DMS153 treated with DMSO at 0.1 percent for 48 hours (cell line): ENCODE results near the gene ABCA4.
"Not testable (repeated sequence)": the region's sequence is repeated elsewhere in the genome, so short reads cannot be mapped to it uniquely, and the experiment has no call there.

Source experiments
- DNase-seq: peaks from one replicate; lab custom pipeline; 2025; ENCODE audit not compliant: unreplicated experiment; lab: John Stamatoyannopoulos, UW

ABCA4 gene

GRCh38 chr1:94011129-94011528 is 109.8 kb downstream of the ABCA4 start:
- DNase-seq = no peak

- no peak for DNase-seq
Measured at GRCh38 chr1:94009304-94009703, 111.6 kb downstream of the ABCA4 start.

GRCh38 chr1:94006604-94007003 is 114.3 kb downstream of the ABCA4 start:
- no peak for DNase-seq

- DNase-seq = no peak
Measured at GRCh38 chr1:94004924-94005323, 116.0 kb downstream of the ABCA4 start.

- no peak for DNase-seq
Measured at GRCh38 chr1:94002046-94002787, 118.7 kb downstream of the ABCA4 start.

GRCh38 chr1:94001397-94002045 is 119.4 kb downstream of the ABCA4 start:
- no peak for DNase-seq

DNA sequence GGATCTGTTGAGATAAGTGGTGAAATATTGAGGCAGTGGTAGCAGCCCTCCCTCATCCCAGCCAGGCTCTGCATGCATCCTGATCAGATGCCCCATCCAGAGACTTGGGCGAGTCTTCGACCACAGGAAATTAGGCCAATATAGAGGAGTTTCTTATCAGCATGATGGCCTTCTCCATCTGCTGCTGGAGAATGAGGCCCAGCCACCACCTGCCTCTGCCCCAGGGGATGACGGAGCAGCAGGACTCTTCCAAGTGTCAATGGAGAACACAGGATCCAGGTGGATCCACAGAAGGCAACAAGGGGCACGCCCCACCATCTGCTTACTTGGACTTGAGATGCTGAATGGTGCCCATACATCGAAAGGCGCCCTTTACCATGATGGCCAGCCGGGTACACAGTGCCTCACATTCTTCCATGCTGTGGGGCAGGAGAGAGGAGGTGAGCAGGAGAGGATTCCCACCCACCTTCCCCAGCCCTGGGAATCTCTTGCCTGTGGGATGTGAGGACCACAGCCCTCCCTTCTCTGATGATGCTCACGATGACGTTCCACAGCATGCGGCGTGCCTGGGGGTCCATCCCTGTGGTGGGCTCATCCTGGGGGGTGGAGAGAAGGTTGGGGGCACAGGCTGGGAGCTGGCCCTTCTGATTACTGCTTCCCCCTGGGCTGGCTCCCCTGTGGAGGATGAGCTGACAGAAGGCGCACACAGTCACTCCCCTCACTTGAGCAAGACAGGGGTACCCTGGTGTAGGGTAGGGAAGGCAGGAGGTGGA is 120.3 kb downstream of the ABCA4 start:
- no peak for DNase-seq

DNA sequence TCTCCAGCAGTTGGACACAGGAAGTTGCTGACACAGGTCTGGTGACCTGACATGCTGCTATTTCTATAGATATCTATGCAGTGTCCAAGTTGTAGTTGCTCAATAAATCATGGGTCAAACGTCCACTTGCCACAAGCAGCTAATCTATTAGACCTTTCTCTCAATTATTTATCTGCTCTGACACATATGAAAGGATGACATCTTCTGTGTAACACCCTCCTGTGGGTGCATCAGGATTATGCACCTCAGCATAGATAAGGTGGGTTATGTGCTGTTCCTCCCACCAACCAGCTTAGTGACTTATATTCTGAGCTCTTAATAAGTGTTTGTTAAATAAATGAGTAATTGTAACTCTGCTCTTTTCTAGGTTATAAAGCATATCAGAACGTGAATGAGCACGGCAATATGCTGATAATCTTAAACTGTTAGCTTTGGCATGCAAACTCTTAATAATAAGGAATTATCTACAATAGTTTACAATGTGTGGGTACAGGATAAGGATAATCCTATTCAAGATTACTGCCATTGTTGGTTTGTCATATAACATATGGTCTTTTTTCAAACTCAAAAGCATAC is 121.0 kb downstream of the ABCA4 start:
- DNase-seq = no peak

DNA sequence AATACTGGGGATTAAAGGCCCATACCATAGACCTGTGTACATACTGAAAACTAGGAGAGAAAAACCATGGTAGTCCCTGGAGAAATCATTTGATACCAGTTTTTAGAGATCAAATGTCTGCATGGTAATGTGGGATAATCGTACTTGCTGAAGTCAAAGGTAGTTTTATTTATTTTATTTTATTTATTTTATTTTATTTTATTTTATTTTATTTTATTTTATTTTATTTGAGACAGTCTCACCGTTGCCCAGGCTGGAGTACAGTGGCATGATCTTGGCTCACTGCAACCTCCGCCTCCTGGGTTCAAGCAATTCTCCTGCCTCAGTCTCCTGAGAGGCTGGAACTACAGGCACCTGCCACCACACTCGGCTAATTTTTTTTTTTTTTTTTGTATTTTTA is 122.4 kb downstream of the ABCA4 start:
- DNase-seq = not testable (repeated sequence)

GRCh38 chr1:93997756-93998155 is 123.2 kb downstream of the ABCA4 start:
- no peak for DNase-seq

GRCh38 chr1:93995837-93996536 is 125.0 kb downstream of the ABCA4 start:
- no peak for DNase-seq

DNA sequence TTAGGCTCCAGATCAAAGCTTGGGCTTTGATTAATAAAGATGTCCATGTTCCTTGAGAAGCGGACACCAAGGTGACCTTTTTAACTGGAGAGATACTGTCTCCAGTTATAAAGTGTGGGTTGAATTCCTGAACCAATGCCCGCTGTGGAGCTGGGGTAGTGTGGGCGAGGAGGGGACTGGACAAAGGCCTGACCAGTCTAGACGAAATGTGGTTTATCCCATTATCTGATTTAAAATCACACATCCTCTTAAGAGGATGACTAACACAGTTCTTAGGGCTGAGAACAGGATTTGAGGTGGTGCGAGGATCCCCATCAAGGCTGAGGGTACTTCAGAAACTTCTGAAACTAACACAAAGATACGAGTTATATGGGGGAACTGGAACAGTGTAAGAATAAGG is 127.2 kb downstream of the ABCA4 start:
- no peak for DNase-seq

- DNase-seq = no peak
Measured at GRCh38 chr1:93992954-93993353, 128.0 kb downstream of the ABCA4 start.

DNA sequence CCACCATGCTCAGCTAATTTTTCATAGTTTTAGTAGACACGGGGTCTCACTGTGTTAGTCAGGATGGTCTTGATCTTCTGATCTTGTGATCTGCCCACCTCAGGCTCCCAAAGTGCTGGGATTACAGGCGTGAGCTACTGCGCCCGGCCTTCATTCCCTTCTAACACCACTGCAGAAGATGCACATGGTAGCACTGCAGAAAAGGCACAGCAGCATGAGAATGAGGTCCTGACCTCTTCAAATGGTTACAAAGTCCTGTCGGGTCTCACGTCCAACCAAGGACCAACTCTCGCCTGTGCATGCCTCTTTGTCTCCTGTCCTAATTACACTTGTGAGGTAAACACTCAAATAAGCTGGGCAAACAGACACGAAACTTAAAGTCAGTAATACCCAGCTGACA is 128.8 kb downstream of the ABCA4 start:
- DNase-seq = no peak

- no peak for DNase-seq
Measured at GRCh38 chr1:93991271-93991670, 129.7 kb downstream of the ABCA4 start.

DNA sequence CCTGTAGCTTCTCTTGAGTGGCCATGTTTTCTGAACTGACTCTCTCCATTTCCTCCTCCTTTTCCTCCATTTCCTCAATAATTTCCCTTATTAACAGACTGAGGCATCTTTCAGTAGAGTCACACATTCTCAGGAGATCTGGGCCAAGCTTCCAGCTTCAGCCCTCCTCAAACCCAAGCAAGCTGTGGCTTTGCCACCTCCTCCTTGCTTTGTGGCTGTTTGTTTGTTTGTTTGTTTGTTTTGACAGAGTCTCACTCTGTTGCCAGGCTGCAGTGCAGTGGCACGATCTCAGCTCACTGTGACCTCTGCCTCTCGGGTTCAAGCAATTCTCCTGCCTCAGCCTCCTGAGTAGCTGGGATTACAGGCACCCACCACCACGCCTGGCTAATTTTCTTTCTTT is 130.5 kb downstream of the ABCA4 start:
- DNase-seq = not testable (repeated sequence)

DNA sequence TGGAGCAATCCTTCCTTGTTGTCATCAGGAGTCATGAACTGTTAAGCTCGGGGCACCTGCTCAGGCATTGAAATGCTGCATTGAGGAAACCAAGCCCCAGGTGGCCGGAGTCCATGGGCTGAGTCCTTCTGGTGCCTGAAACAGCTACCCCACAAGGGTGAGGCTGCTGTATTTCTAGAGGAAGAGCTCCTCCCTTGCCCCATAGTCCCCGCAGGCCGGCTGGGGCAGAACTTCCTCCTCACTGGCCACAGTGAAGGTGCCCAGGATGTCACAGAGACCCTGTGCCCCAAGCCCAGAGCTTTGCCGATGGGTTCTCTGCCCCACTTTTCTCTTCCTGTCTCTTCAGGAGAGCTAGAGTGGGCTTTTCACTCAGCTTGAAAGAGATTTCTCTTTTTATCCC is 130.9 kb downstream of the ABCA4 start:
- no peak for DNase-seq

DNA sequence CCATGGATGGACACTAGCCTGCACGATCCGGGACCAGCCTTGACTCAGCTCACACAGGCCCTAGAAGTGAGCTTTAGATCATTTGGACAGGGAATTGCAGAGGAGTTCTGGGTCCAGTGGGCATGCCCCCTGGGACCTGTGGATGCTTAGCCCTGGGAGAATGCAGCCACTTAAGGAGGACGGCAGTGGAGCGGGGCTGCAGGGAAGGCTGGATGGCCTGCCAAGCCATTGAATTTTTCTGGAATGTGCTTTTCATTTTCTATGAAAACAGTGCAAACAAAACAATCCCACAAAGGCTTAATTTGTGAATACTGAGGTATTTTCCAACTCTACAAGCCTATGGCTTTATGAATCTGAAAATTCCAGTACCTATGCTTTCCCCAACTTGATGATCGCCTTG is 131.3 kb downstream of the ABCA4 start:
- no peak for DNase-seq

GRCh38 chr1:93988634-93989350 is 132.2 kb downstream of the ABCA4 start:
- no peak for DNase-seq

GRCh38 chr1:93981274-93981667 is 139.7 kb downstream of the ABCA4 start:
- DNase-seq = no peak
